ENCODE data around the gene SMAD1.

DNA sequence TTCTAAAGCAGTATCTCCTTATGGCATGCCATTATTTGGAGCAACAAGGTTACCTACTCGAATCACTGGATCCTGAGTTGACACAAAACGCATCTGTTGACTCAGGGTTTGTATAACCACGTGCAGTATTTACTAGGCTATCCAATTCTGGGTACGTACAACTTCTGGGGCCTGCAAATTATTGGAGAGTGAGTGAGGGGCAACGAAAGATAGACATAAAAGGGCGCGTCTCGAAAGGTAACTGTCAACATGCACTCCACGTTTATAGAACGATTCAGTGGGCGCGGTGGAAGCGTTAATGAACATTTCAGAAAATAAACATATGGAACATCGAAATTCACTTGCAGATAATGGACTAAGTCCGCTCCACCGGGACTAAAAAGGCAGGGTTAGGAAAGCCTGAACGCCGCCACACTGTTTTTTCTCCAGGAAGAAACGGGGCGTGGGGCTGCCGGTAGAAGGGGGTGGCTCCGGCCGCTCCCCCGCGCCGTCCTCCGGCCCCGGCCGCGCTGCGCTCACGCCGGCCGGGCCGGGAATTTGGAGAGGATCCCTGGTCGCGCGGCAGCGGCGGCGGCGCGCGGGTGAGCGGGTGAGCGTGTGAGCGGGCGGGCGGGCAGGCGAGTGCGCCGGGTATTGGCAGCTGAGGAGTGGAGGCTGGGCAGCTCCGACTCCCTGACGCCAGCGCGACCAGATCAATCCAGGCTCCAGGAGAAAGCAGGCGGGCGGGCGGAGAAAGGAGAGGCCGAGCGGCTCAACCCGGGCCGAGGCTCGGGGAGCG is at the start of gene SMAD1:
- TF ChIP-seq ZNF416 (CRISPR knock-in tag; IDR thresholded peaks at IDR 0.05) (no peak), PRDM15 (CRISPR knock-in tag; IDR thresholded peaks at IDR 0.05) (no peak), OVOL2 (CRISPR knock-in tag; IDR thresholded peaks at IDR 0.05; ENCODE audit: borderline replicate concordance) (no peak)
- TF ChIP-seq, protein P1, sequence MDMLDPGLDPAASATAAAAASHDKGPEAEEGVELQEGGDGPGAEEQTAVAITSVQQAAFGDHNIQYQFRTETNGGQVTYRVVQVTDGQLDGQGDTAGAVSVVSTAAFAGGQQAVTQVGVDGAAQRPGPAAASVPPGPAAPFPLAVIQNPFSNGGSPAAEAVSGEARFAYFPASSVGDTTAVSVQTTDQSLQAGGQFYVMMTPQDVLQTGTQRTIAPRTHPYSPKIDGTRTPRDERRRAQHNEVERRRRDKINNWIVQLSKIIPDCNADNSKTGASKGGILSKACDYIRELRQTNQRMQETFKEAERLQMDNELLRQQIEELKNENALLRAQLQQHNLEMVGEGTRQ (CRISPR knock-in tag; IDR thresholded peaks at IDR 0.05) = no peak
